Lower leg skin (tissue), 3 donors: Measurements from ENCODE around the gene EIF2B5.

Experiments used
- CTCF ChIP-seq, 3 donors: fragments of 450-650 bp; IDR thresholded peaks; one replicate each; pipeline ENCODE4 v1.5.1; 2016; ENCODE audit warnings: antibody characterized with exemption in 3 of 3, mild to moderate bottlenecking in 3 of 3, moderate library complexity in 2 of 3
- POLR2A ChIP-seq, 2 donors: fragments of 450-650 bp; IDR thresholded peaks; one replicate each; pipeline ENCODE4 v1.6.1; 2016 to 2017; ENCODE audit warnings: antibody characterized with exemption in 2 of 2, mild to moderate bottlenecking in 1 of 2, moderate library complexity in 1 of 2

DNA sequence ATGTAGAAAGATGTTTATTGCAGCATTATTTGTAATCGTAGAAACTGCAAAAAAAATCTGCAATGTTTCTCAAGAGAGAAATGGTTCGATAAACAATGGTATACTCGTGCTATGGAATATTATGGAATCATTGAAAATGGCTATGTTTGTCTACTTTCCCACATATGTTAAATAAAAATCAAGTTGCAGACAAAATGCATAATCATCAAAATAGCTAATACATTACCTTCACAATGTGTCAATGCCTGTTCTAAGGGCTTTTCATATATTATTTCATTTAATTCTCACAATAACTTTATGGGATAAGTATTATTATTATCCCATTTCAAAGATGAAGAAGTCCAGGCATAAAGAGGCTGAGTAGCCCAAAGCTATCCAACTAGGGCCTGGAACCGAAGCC lies 2.2 kb upstream of the EIF2B5 start:
- TF ChIP-seq CTCF (IDR thresholded peaks at IDR 0.05) = no peak
- TF ChIP-seq POLR2A (IDR thresholded peaks at IDR 0.05) = no peak
